Right lobe of liver (tissue), 4 donors: ENCODE measurements around the gene UQCC5.

Experiments
- CTCF ChIP-seq, 4 donors: fragments of 200-600 bp in 3 of 4; fragments of 450-650 bp in 1 of 4; IDR thresholded peaks; one replicate each; pipeline versions ENCODE4 v1.5.1 to v1.8.0; 2016 to 2022; ENCODE audit warnings: antibody characterized with exemption in 4 of 4, mild to moderate bottlenecking in 2 of 4
- POLR2A ChIP-seq: fragments of 450-650 bp; IDR thresholded peaks from one replicate; pipeline ENCODE4 v1.6.1; 2017; ENCODE audit warnings: antibody characterized with exemption, mild to moderate bottlenecking
- donor health status: DM: no; HTN: no; CAD: no.
- donor health status: DM: no; HTN: no; CAD: no.
- donor health status: DM: no; HTN: yes; CAD: no.

GRCh38 chr3:52494886-52495495, 41.4 kb upstream of the UQCC5 start, which contains the start of gene STAB1:
- TF ChIP-seq POLR2A (peak; percentile 8), CTCF (IDR thresholded peaks at IDR 0.05) (no peak)
